SK-N-SH treated with all-trans-retinoic acid at 6 μM for 48 hours (cell line): Measurements from ENCODE around the gene RPL41.

Experiments used
- ESRRG ChIP-seq: fragments of 250-450 bp; sonication (Bioruptor Pico); IDR thresholded peaks from 2 replicates; pipeline ENCODE4 v1.6.1; 2021; ENCODE audit warnings: mild to moderate bottlenecking
- ZFP3 ChIP-seq: fragments of 250-450 bp; sonication (Bioruptor Pico); IDR thresholded peaks from 2 replicates; pipeline ENCODE4 v1.5.0; 2020; ENCODE audit warnings: mild to moderate bottlenecking, moderate library complexity

DNA sequence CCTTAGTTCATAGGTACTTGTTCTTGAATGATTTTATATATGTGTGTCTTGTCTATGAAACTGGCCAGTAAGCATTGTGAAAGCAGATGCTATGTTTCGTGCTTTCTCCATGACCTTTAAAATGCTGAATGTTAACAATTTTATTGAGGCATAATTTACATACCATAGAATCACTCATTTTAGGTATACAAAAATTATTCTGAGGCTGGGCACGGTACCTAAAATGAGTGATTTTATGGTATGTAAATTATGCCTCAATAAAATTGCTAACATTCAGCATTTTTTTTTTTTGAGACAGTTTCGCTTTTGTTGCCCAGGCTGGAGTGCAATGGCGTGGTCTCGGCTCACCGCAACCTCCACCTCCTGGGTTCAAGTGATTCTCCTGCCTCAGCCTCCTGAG lies 18.5 kb downstream of the RPL41 start:
- TF ChIP-seq ESRRG (CRISPR knock-in tag) (no peak), ZFP3 (CRISPR knock-in tag) (no peak)
